GM18511 (cell line): Measurements from ENCODE around the gene FRK.
"Not testable (repeated sequence)": the region's sequence is repeated elsewhere in the genome, so short reads cannot be mapped to it uniquely, and the experiment has no call there.

Experiments
- ATAC-seq: cut with Tn5 transposase; IDR thresholded peaks from one replicate; pipeline ENCODE4 v1.9.1; 2021; ENCODE audit warnings: mild to moderate bottlenecking, moderate library complexity; ENCODE audit not compliant: unreplicated experiment

Gene FRK

GRCh38 chr6:115891750-115892149 lies 168.9 kb downstream of the FRK start:
- ATAC-seq: peak; percentile 18

GRCh38 chr6:115891111-115891669 lies 169.5 kb downstream of the FRK start:
- ATAC-seq: peak; percentile 95

- no peak for ATAC-seq
These were observed 170.5 kb downstream of the FRK start for GRCh38 chr6:115890238-115890637.

- ATAC-seq: not testable (repeated sequence)
These were observed 171.8 kb downstream of the FRK start for GRCh38 chr6:115888687-115889470.

GRCh38 chr6:115887891-115888290 lies 172.8 kb downstream of the FRK start:
- no peak for ATAC-seq

- peak; percentile 47 for ATAC-seq
These were observed 174.9 kb downstream of the FRK start for GRCh38 chr6:115885636-115886366.

GRCh38 chr6:115882771-115883170 lies 177.9 kb downstream of the FRK start:
- no peak for ATAC-seq

GRCh38 chr6:115882174-115882573 lies 178.5 kb downstream of the FRK start:
- no peak for ATAC-seq
